IMR-90 (cell line): ENCODE data around the gene DHFR. TPM values are rescaled to one million over a fixed set of nuclear protein-coding genes. Genes with fewer than 3 reads are reported as not detected.

Experiments used
- ATAC-seq: fragments of 200-7000 bp; cut with Tn5 transposase; 2 replicates; pipeline ENCODE4 v1.9.1; 2020; ENCODE audit warnings: low read depth, mild to moderate bottlenecking, moderate library complexity
- BruUV-seq: library from RNA; stranded (reverse); fragments of 400-500 nt; replicated peaks from 2 replicates; lab custom pipeline; 2021; lab: Mats Ljungman, UMichigan
- CTCF ChIA-PET: fragments of 300-600 bp; formaldehyde crosslinking; extraction: SDS; loops from one replicate; lab custom pipeline; 2021; ENCODE audit warnings: antibody characterized with exemption; lab: Yijun Ruan, JAX
- POLR2A ChIA-PET: fragments of 300-600 bp; sonication (Branson Sonifier 250); formaldehyde crosslinking; loops from one replicate; lab custom pipeline; 2022; ENCODE audit warnings: antibody characterized with exemption; ENCODE audit not compliant: unreplicated experiment; lab: Charles Lee
- DNase-seq: peaks from one replicate; pipeline ENCODE4 v3.0.0; 2013
- H2AFZ ChIP-seq: replicated peaks from 2 replicates; pipeline ENCODE3; 2013; ENCODE audit warnings: low read length, mild to moderate bottlenecking; ENCODE audit not compliant: poor library complexity
- H2AK5ac ChIP-seq: 2 replicates; pipeline ENCODE4 v1.6.1; 2013; ENCODE audit warnings: low read depth, low read length, inconsistent platforms
- H2AK9ac ChIP-seq: replicated peaks from 2 replicates; pipeline ENCODE3; 2013; ENCODE audit warnings: mild to moderate bottlenecking, low read depth, low read length, moderate library complexity; ENCODE audit not compliant: poor library complexity
- H2BK120ac ChIP-seq: 2 replicates; pipeline ENCODE4 v1.6.1; 2013; ENCODE audit warnings: low read depth, low read length, inconsistent platforms
- H2BK15ac ChIP-seq: 3 replicates; pipeline ENCODE4 v1.6.1; 2013; ENCODE audit warnings: low read depth, low read length, inconsistent platforms
- H2BK20ac ChIP-seq: 2 replicates; pipeline ENCODE4 v1.6.1; 2013; ENCODE audit warnings: low read depth, mild to moderate bottlenecking, inconsistent platforms, low read length, moderate library complexity
- H2BK5ac ChIP-seq: 2 replicates; pipeline ENCODE4 v1.6.1; 2013; ENCODE audit warnings: mild to moderate bottlenecking, low read depth, low read length, inconsistent platforms; ENCODE audit not compliant: poor library complexity, severe bottlenecking
- H3K14ac ChIP-seq: replicated peaks from 2 replicates; pipeline ENCODE4 v1.6.1; 2013; ENCODE audit warnings: low read depth, low read length, inconsistent platforms
- H3K18ac ChIP-seq: 2 replicates; pipeline ENCODE4 v1.6.1; 2013; ENCODE audit warnings: low read depth, low read length, control low read depth
- H3K23ac ChIP-seq: 2 replicates; pipeline ENCODE4 v1.6.1; 2013; ENCODE audit warnings: low read depth, low read length, inconsistent platforms
- H3K27ac ChIP-seq: 2 replicates; pipeline ENCODE4 v1.5.1; 2013; ENCODE audit warnings: mild to moderate bottlenecking, control low read depth, low read length; ENCODE audit not compliant: insufficient read depth
- H3K27me3 ChIP-seq: 2 replicates; pipeline ENCODE4 v1.6.1; 2013; ENCODE audit warnings: low read length; ENCODE audit not compliant: control insufficient read depth, insufficient read depth
- H3K36me3 ChIP-seq: 2 replicates; pipeline ENCODE4 v1.6.1; 2013; ENCODE audit warnings: low read length, mixed read lengths; ENCODE audit not compliant: control insufficient read depth, insufficient read depth
- H3K4ac ChIP-seq: 2 replicates; pipeline ENCODE4 v1.6.1; 2013; ENCODE audit warnings: low read depth, low read length, inconsistent platforms
- H3K4me1 ChIP-seq: 2 replicates; pipeline ENCODE4 v1.6.1; 2013; ENCODE audit warnings: low read length, mixed read lengths; ENCODE audit not compliant: control insufficient read depth, insufficient read depth
- H3K4me2 ChIP-seq: 2 replicates; pipeline ENCODE4 v1.6.1; 2013; ENCODE audit warnings: low read depth, mild to moderate bottlenecking, control low read depth, low read length, moderate library complexity
- H3K4me3 ChIP-seq: 2 replicates; pipeline ENCODE4 v1.5.1; 2013; ENCODE audit warnings: low read depth, mild to moderate bottlenecking, control low read depth, low read length, moderate library complexity; ENCODE audit not compliant: insufficient read depth
- H3K56ac ChIP-seq: 2 replicates; pipeline ENCODE4 v1.6.1; 2013; ENCODE audit warnings: low read length, inconsistent platforms; ENCODE audit not compliant: insufficient read depth; ENCODE audit errors: extremely low read depth
- H3K79me1 ChIP-seq, 2 experiments: 2 replicates each; pipeline ENCODE4 v1.6.1; 2013; ENCODE audit warnings: low read length in 2 of 2, inconsistent platforms in 1 of 2, low read depth in 1 of 2
- H3K9ac ChIP-seq: 2 replicates; pipeline ENCODE4 v1.6.1; 2013; ENCODE audit warnings: low read depth, low read length, control low read depth
- H3K9me1 ChIP-seq: 2 replicates; pipeline ENCODE4 v1.6.1; 2013; ENCODE audit warnings: low read length, inconsistent platforms; ENCODE audit not compliant: insufficient read depth
- H3K9me3 ChIP-seq: 2 replicates; pipeline ENCODE4 v1.6.1; 2013; ENCODE audit warnings: low read length; ENCODE audit not compliant: control insufficient read depth, insufficient read depth
- H4K20me1 ChIP-seq: 2 replicates; pipeline ENCODE4 v1.6.1; 2013; ENCODE audit warnings: low read length, inconsistent platforms; ENCODE audit not compliant: insufficient read depth
- H4K5ac ChIP-seq: 2 replicates; pipeline ENCODE4 v1.6.1; 2013; ENCODE audit warnings: mild to moderate bottlenecking, low read depth, low read length, control low read depth
- H4K8ac ChIP-seq, 2 experiments: 2 replicates each; pipeline ENCODE4 v1.6.1; 2013; ENCODE audit warnings: low read depth in 2 of 2, low read length in 2 of 2, control low read depth in 1 of 2, inconsistent platforms in 1 of 2
- H4K91ac ChIP-seq: 2 replicates; pipeline ENCODE4 v1.6.1; 2013; ENCODE audit warnings: low read depth, low read length, inconsistent platforms; ENCODE audit not compliant: insufficient read depth
- BHLHE40 ChIP-seq: fragments of 150-350 bp; IDR thresholded peaks from 2 replicates; pipeline ENCODE4 v1.6.1; 2016; ENCODE audit warnings: mild to moderate bottlenecking, low read depth, low read length
- CEBPB ChIP-seq: IDR thresholded peaks from 2 replicates; pipeline ENCODE4 v1.6.1; 2012; ENCODE audit warnings: low read depth, low read length, improper control_type of control experiment
- CTCF ChIP-seq: conservative IDR thresholded peaks from 2 replicates; pipeline ENCODE4 v1.5.1; 2012; ENCODE audit warnings: mild to moderate bottlenecking, low read depth, low read length, improper control_type of control experiment
- ELK1 ChIP-seq: fragments of 150-350 bp; IDR thresholded peaks from 2 replicates; pipeline ENCODE4 v1.6.1; 2016; ENCODE audit warnings: low read depth, mild to moderate bottlenecking, low read length, moderate library complexity, borderline replicate concordance
- MAFK ChIP-seq: IDR thresholded peaks from 2 replicates; pipeline ENCODE4 v1.6.1; 2012; ENCODE audit warnings: low read depth, low read length, improper control_type of control experiment
- POLR2A ChIP-seq: IDR thresholded peaks from 2 replicates; pipeline ENCODE4 v1.6.1; 2012; ENCODE audit warnings: mild to moderate bottlenecking, low read depth, low read length
- USF2 ChIP-seq: fragments of 150-350 bp; IDR thresholded peaks from 2 replicates; pipeline ENCODE4 v1.6.1; 2017; ENCODE audit warnings: mild to moderate bottlenecking, antibody characterized with exemption, low read length, low read depth
- WGBS, 2 experiments: methylation state at CpG; one replicate each; pipeline versions ENCODE4 v1.1.5 to v1.1.7; 2013; ENCODE audit warnings: missing lambda C conversion rate in 2 of 2; ENCODE audit not compliant: insufficient read length in 1 of 2; ENCODE audit errors: extremely low coverage in 2 of 2; 5-methylcytosine and 5-hydroxymethylcytosine counted together
- dilution Hi-C: fragments of 300-500 bp; cut with HindIII; formaldehyde crosslinking; loops from one replicate; pipeline ENCODE4 v1.14.3; 2018; ENCODE audit warnings: low sequenced_read_pairs; ENCODE audit not compliant: unreplicated experiment
- in situ Hi-C: fragments of 300-500 bp; cut with MboI; formaldehyde crosslinking; loops from 3 replicates; pipeline ENCODE4 v1.14.3; 2019; ENCODE audit warnings: low sequenced_read_pairs, inconsistent platforms, mixed read lengths
- intact Hi-C: fragments of 100-400 bp; cut with micrococcal nuclease; formaldehyde crosslinking; loops from 2 replicates; pipeline ENCODE4 v1.10.0; 2022
- polyA plus RNA-seq, 3 experiments: library from polyadenylated mRNA; depleted of rRNA; stranded (reverse); fragments of >200 nt; gene quantifications; 2 replicates each; pipeline ENCODE4 v1.2.3, GENCODE V29; 2012; ENCODE audit warnings: low replicate concordance in 1 of 3
- total RNA-seq: library from RNA; depleted of rRNA; stranded (reverse); fragments of >200 nt; gene quantifications from 2 replicates; pipeline ENCODE4 v1.2.3, GENCODE V29; 2012

Gene DHFR
- total and polyA plus RNA-seq, 2 of the 4 experiments (the other 2 are of a cell fraction): 20.6 to 29.4 TPM

- Histone ChIP-seq H3K9me3 (no peaks in the 10 kb centered on the region), H3K27me3 (no peaks in the 10 kb centered on the region), H4K20me1 (no peaks in the 10 kb centered on the region), H2BK5ac (peak overlapping the region; percentile 50), H2BK20ac (no peak overlapping the region), H4K8ac (no peak overlapping the region), H3K9ac (no peak overlapping the region), H4K5ac (no peak overlapping the region), H3K27ac (no peak overlapping the region), H2AK5ac (no peak overlapping the region), H2BK15ac (no peak overlapping the region), H2AFZ (no peak overlapping the region), H3K9me1 (no peaks in the 10 kb centered on the region), H3K79me1 (peaks cover 10 to 15% of the 10 kb centered on the region in 2 experiments; a peak in 3 of 4 replicates), H3K4me3 (no peak overlapping the region), H3K18ac (no peak overlapping the region), H3K14ac (no peak overlapping the region), H3K4me2 (no peak overlapping the region), H4K91ac (no peak overlapping the region), H2AK9ac (no peak overlapping the region), H3K36me3 (no peaks in the 10 kb centered on the region), H3K56ac (no peak overlapping the region), H3K4me1 (peaks cover 2% of the 10 kb centered on the region; the same call in 1 of the 2 replicates), H3K23ac (0 out of 2 replicates have a peak overlapping the region, but pooled peaks have one; percentile 73), H2BK120ac (no peak overlapping the region), H3K4ac (no peak overlapping the region)
- dilution Hi-C loops: no loop called here
- ChIA-PET POLR2A (no interaction called here), CTCF (no interaction called here)
- 80% methylated on average over 1 of the region's 4 CpGs; no CpG with 5 or more reads in 1 of the 2 experiments for WGBS, 2 experiments
- ATAC-seq (no peak), DNase-seq (no peak)
- no TSS peak for BruUV-seq
- TF ChIP-seq USF2: no peak
- TF ChIP-seq POLR2A: no peak
- TF ChIP-seq ELK1: no peak
- no peak for TF ChIP-seq CEBPB
- no peak for TF ChIP-seq MAFK
- no peak for TF ChIP-seq CTCF
- TF ChIP-seq BHLHE40: no peak
- in situ Hi-C loops: loop anchor here (10.0 kb wide), 2 partner anchors 506 to 606 kb away; no protein-coding TSS in a partner anchor
- intact Hi-C loops: no loop called here
Observed at GRCh38 chr5:80688648-80689420, 34.1 kb upstream of the DHFR start.
